MCF 10A (cell line): Measurements from ENCODE around the gene MYO1C. TPM values are rescaled to one million over a fixed set of nuclear protein-coding genes. Genes with fewer than 3 reads are reported as not detected.
A peak's percentile ranks its signal among the peaks of the same experiment; 100 is the strongest.

Experiments used
- BruUV-seq: library from RNA; stranded (reverse); fragments of 400-500 nt; replicated peaks from 2 replicates; lab custom pipeline; 2021; lab: Mats Ljungman, UMichigan
- CTCF ChIA-PET: fragments of 300-600 bp; sonication (Branson Sonifier 250); formaldehyde crosslinking; extraction: SDS; loops from one replicate; lab custom pipeline; 2021; ENCODE audit warnings: antibody characterized with exemption, inconsistent platforms; lab: Yijun Ruan, JAX
- POLR2A ChIA-PET: fragments of 300-600, 350-650 bp; sonication (Branson Sonifier 250); formaldehyde crosslinking; extraction: SDS; loops from one replicate; lab custom pipeline; 2020; ENCODE audit warnings: antibody characterized with exemption, inconsistent platforms; lab: Yijun Ruan, JAX
- DNase-seq: peaks from one replicate; pipeline ENCODE4 v3.0.0-alpha.2; 2018; ENCODE audit not compliant: unreplicated experiment
- H3K27ac Mint-ChIP-seq: one replicate; pipeline ENCODE4 v1.8.0; 2022; ENCODE audit warnings: mild to moderate bottlenecking, low read depth, mixed read lengths; ENCODE audit not compliant: unreplicated experiment
- H3K27me3 Mint-ChIP-seq: one replicate; pipeline ENCODE4 v1.8.0; 2022; ENCODE audit warnings: mixed read lengths; ENCODE audit not compliant: insufficient read depth, unreplicated experiment
- H3K36me3 Mint-ChIP-seq: one replicate; pipeline ENCODE4 v1.8.0; 2022; ENCODE audit warnings: mild to moderate bottlenecking, moderate library complexity, mixed read lengths; ENCODE audit not compliant: insufficient read depth, unreplicated experiment
- H3K4me1 Mint-ChIP-seq: one replicate; pipeline ENCODE4 v1.8.0; 2022; ENCODE audit warnings: mixed read lengths; ENCODE audit not compliant: insufficient read depth, unreplicated experiment
- H3K4me3 Mint-ChIP-seq: one replicate; pipeline ENCODE4 v1.8.0; 2022; ENCODE audit warnings: mild to moderate bottlenecking, moderate library complexity, mixed read lengths; ENCODE audit not compliant: unreplicated experiment
- H3K9me3 Mint-ChIP-seq: one replicate; pipeline ENCODE4 v1.8.0; 2022; ENCODE audit warnings: mixed read lengths; ENCODE audit not compliant: unreplicated experiment
- CTCF ChIP-seq: fragments of 200-600 bp; IDR thresholded peaks from one replicate; pipeline ENCODE4 v1.8.0; 2022; ENCODE audit warnings: antibody characterized with exemption, mild to moderate bottlenecking; ENCODE audit not compliant: unreplicated experiment
- intact Hi-C: fragments of 100-400 bp; cut with micrococcal nuclease; formaldehyde crosslinking; loops from 2 replicates; pipeline ENCODE4 v1.14.1; 2022
- total RNA-seq: library from RNA; stranded (reverse); gene quantifications from 2 replicates; pipeline ENCODE4 v1.2.3, GENCODE V29; 2022

The MYO1C gene
- total RNA-seq, 1 experiment from 2014 or later, result 216 TPM

- no TSS peak for BruUV-seq
- intact Hi-C loops, result no loop called here
- ChIA-PET POLR2A (interaction anchor here (0.8 to 2.9 kb wide), 11 partner anchors 9 to 153 kb away, joined by 3 to 34 read pairs (median 4); partner anchors contain the start of genes CRK, INPP5K and YWHAE), CTCF (interaction anchor here (0.6 to 1.5 kb wide), 5 partner anchors 17 to 153 kb away, joined by 3 to 4 read pairs (median 4); partner anchors contain the start of gene INPP5K)
- peak; percentile 49 for DNase-seq
- Mint-ChIP-seq H3K36me3 (peaks cover 15% of the 10 kb centered on the region), H3K27me3 (no peaks in the 10 kb centered on the region), H3K4me1 (peaks cover 17% of the 10 kb centered on the region), H3K4me3 (peak overlapping the region; percentile 22), H3K9me3 (no peaks in the 10 kb centered on the region), H3K27ac (peak overlapping the region; percentile 5)
- TF ChIP-seq CTCF, result no peak
These were observed 2.9 kb upstream of the MYO1C start for GRCh38 chr17:1495265-1495989.

- BruUV-seq, result no TSS peak
- H3K9me3 Mint-ChIP-seq, result no peaks in the 10 kb centered on the region
- no peak for DNase-seq
- H3K27ac Mint-ChIP-seq, result no peak overlapping the region
- ChIA-PET CTCF (interaction anchor here (0.6 to 1.5 kb wide), 3 partner anchors 17 to 153 kb away, joined by 4 read pairs; partner anchors contain the start of gene INPP5K), POLR2A (interaction anchor here (0.8 to 2.9 kb wide), 9 partner anchors 10 to 152 kb away, joined by 3 to 34 read pairs (median 3); partner anchors contain the start of genes CRK, INPP5K and YWHAE)
- TF ChIP-seq CTCF, result no peak
- intact Hi-C loops, result no loop called here
- peaks cover 9% of the 10 kb centered on the region for H3K36me3 Mint-ChIP-seq
- H3K4me1 Mint-ChIP-seq, result peaks cover 23% of the 10 kb centered on the region
- H3K4me3 Mint-ChIP-seq, result no peak overlapping the region
- H3K27me3 Mint-ChIP-seq, result no peaks in the 10 kb centered on the region
These were observed 2.3 kb upstream of the MYO1C start for GRCh38 chr17:1494736-1495253.

GRCh38 chr17:1494203-1494602, 1.7 kb upstream of the MYO1C start:
- peak overlapping the region; percentile 57 for H3K27ac Mint-ChIP-seq
- H3K9me3 Mint-ChIP-seq, result no peaks in the 10 kb centered on the region
- no peaks in the 10 kb centered on the region for H3K27me3 Mint-ChIP-seq
- POLR2A ChIA-PET, result interaction anchor here (0.5 to 2.9 kb wide), 4 partner anchors 9 to 94 kb away, joined by 3 to 34 read pairs (median 4); partner anchors contain the start of genes INPP5K and YWHAE
- no peak for DNase-seq
- intact Hi-C loops, result no loop called here
- H3K4me1 Mint-ChIP-seq, result peaks cover 24% of the 10 kb centered on the region
- TF ChIP-seq CTCF, result no peak
- H3K4me3 Mint-ChIP-seq, result peak overlapping the region; percentile 16
- no TSS peak for BruUV-seq
- CTCF ChIA-PET, result interaction anchor here (0.6 kb wide), 2 partner anchors 12 to 375 kb away, joined by 3 read pairs; no protein-coding TSS in a partner anchor
- peaks cover 7% of the 10 kb centered on the region for H3K36me3 Mint-ChIP-seq
